Activated T-cell treated with anti-CD3 and anti-CD28 coated beads for 48 hours (primary cell): Measurements from ENCODE around the gene PPP2R2D.
A peak's percentile ranks its signal among the peaks of the same experiment; 100 is the strongest.
"Not testable (repeated sequence)": the region's sequence is repeated elsewhere in the genome, so short reads cannot be mapped to it uniquely, and the experiment has no call there.

Experiments used
- DNase-seq: peaks from one replicate; pipeline ENCODE4 v3.0.0-alpha.2; 2020; ENCODE audit warnings: low read depth

The PPP2R2D gene

DNA sequence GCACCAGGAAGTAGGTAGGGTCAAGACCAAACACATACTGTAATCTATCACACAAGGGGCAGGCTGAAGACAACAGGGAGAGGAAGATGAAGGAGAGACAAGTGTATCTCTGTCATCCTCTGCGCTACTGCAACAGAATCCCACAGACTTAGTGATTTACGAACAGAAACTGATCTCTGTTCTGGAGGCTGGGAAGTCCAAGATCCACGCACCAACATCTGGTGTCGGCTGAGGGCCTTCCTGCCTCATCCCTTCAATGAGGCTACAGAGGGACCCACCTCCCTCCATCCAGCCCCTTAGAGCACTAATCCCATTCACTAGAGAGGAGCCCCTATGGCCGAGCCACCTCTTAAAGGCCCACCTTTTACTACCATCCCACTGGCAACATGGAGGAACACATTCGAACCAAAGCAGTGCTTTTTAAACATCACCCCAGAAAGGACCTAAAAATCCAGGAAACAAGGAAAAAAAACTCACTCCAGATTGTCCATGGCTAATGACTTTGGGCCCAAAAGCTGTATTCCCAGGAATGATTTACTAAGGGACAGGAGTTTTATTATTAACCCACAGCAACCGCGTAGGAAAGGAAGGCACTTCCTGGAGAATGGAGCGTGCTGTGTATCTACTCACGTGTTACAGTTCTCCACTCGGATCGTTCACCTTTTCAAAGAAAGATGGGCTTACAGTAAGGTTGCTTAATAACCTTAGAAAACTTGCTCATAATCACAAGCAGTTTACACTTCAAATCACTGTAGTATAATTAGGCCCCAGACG lies 76.7 kb downstream of the PPP2R2D start:
- no peak for DNase-seq

DNA sequence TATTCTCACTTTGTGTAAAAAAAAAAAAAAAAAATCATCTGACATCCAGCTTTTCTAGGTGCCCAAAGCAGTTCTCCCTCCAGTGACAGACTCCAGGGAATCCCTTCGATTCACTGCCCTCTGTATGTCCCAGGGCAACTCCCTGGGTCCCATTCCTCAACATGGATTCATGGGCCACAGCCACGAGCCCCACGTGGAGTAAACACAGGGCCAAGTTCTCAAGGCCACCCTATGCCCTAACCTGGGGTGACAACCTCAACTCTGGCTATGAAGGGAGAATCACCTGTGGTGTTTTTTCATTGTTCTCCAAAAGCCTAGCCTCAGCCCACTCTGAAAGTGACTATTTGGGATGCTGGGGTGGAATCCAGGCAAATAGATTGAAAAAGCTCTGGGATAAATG lies 77.6 kb downstream of the PPP2R2D start:
- DNase-seq = no peak

DNA sequence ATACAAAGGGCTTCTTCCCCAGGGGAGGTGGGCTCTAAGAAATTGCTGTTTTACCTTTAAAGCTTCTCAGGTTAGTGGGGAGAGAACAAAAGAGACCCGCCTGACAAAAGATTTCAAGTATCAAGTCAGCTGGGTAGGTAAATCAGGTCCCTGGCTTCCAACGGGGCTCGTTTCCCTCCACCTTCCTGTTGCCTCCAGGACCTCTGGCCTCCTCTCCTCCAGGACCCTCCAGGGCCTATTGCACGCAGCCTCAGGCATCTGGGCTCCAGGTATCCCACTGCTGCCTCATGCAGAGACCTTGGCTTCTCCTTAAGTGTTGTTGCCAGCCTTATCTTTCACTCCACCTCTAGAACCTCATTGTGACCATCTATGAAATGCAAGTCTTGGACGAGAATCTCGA lies 78.0 kb downstream of the PPP2R2D start:
- DNase-seq = no peak

DNA sequence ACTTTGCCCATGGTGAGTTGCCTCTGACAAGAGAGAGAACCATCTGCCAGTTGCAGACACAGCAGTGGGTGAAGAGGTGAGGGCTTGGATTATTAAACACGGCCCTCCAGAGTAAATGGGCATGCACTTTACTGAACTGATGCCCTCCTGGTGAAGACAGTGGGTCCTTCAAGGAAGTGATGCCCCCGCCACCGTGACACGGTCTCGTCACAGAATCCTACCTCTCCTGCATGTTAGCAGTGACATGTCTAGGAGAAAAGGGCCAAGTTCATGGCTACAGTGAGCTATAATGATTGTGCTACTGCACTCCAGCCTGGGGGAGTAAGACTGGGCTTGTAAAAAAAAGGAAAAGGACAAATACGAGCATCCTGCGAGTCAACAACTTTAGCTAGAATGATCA lies 78.5 kb downstream of the PPP2R2D start:
- DNase-seq = no peak

DNA sequence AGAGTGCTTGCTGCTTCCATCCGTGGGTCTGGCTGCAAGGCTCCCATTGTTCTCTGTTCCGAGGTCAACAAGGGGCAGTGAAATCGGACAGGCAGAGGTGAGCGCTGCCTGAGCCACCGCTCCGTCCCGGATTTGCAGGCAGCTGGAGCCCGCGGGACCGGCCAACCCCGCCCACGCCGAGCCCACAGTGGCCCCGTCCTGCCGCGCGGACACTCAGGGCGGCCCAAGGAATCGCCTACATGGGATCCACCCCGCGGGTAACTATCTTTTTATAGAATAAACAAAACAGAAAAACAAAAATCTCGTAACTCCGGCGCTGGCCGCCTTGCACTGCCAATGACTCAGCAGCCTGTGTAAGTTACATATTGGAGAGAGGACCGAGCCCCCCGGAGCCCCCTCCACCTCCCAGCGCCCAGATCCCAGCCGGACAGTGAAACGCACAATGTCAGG lies 79.0 kb downstream of the PPP2R2D start:
- DNase-seq = no peak

DNA sequence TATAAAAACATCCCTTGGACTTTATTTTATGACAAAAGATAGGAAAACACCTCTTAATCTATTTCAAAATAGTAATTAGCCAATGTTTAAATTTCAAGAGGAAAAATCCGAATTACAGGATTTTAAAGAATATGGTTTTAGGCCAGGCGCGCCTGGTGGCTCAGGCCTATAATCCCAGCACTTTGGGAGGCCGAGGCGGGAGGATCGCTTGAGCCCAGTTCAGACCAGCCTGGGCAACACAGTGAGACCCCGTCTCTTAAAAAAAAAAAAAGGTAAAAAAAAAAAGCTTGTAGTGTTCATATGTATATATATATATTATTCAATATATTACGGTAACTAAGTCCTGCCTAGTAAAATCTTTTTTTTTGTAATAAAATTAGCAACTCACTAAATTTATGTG lies 79.5 kb downstream of the PPP2R2D start:
- no peak for DNase-seq

DNA sequence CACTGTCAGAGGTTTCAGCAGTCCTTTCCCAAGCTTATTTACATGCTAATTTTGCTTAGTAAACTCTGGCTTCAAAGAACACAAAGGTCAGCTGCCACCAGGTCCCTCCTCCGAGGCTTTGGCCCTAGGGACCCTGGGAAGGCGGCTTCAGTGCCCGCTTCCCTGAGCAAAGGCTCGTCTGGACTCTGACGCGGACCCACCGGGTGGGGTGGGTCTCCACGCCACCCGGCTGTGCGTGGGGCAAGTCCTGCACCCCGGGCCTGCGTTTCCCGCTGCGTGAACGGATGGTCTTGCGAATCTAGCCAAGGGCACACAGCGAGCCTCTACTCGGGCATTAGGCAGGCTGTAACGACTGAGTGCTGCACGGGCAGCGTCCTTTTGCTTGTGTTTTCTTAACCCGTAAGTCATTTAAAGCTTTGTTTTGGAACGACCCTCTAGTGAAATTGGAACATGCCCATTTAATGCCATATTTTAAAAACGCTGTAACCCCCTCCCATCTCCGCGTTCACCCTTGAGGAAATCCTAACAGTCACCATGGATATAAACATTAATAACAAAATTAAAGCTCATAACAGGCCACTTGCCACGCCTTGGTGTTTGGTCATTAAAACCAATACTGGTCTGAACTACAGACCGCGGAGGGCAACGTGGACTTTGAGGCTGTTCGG lies 80.1 kb downstream of the PPP2R2D start:
- DNase-seq = no peak

DNA sequence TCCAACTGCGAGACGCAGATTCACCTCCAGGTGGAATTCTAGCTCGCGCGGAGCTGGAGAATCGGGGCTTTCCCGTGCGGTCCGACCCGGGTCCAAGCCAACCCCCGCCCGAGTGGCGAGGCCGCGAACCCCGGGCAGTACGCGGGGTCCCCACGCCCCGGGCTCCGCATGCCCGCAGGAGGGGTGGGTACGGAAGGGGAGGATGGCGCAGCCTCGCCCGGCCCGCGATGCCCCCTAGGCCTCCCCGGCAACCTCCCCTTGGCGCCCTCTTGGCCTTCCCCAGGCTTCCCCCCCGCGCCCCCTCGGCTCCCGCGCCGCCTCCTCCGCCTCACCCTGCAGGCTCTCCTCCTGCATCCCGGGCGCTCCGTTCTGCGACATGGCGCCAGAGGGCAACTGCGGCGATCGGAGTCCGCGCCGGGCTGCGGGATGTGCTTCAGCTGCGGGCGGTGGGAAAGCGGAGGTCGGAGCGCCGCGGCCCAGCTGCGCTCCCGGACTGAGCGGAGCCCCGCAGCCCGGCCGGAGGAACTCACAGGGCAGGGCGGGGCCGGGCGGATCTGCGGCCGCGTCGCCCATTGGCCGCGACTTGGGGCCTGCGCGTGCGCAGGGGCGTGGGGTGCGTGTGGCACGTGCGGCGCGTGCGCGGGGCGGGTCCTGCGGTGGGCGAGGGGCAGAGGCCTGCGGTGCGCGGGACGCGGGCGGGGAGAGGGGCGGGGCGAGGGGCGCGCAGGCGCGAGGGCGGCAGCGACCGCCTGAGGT lies 80.8 kb downstream of the PPP2R2D start, which contains the start of gene BNIP3:
BNIP3 (minus strand) TSS at position 495 of the 756 bp plus-strand sequence; CDS start at position 378, 117 bp downstream.
- peak; percentile 98 for DNase-seq

DNA sequence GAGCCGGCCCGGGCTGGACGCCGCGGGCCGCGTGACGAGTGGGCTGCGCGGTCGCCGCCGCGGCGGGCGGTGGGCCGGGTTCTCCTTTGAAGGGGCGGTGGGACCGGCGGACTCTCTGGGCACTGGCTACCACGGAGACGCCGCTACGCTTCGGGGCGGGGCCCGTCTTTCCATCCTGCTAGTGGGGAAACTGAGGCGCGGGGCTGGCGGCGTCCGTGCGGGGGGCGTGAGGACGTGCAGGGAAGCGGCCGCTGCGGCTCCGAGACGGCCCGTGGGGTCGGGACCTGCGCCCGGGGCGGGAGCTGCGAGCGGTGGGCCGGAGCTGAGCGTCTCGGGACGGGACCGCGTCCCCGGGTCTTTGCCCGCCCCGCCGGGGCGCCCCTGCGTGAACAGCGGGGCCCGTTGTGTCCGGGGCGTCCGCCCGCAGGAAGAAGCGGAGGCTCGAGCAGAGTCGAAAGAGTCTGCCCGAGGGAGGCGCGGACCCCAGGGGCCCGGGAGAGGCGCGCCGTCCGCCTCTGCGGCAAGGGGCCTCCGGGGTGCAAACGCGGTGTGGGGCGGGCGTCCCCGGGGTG lies 81.5 kb downstream of the PPP2R2D start:
- DNase-seq = no peak

DNA sequence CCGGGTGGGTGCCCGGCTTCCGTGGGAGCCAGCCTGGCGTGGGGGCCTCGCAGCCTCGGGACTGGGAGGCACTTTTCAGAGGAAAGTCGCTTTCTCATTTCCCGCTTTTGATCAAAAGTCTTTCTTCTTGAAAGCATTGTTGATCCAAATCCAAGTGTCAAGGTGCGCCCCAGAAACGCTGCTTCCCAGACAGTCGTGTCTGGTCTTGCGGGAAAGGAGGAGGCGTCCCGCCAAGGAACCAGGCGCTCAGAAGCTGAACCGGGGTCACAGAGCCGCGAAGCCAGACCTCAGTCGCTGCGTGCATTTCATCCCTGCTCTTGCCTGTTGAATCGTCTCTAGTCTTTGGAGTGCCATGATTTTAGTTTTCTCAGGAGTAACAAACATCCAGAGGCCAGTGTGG lies 82.0 kb downstream of the PPP2R2D start:
- no peak for DNase-seq

DNA sequence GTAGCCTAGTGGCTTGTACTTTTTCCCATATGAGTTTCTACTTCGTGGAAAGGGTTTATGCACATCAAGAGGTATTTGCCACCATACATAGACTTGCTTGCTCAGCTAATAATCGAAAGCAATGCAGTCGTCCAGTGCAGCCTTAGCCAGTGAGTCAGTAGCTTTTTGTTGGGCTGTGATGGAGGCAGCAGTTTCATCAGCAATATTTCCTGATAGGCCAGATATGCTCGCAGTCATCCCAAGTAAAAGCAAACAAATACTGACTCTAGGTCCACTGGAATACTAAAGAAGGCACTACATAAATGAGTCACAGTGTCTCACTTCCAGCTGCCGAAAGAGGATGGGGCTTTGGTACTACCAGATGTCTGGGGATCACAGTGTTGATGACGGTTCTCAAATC lies 83.0 kb downstream of the PPP2R2D start:
- no peak for DNase-seq

DNA sequence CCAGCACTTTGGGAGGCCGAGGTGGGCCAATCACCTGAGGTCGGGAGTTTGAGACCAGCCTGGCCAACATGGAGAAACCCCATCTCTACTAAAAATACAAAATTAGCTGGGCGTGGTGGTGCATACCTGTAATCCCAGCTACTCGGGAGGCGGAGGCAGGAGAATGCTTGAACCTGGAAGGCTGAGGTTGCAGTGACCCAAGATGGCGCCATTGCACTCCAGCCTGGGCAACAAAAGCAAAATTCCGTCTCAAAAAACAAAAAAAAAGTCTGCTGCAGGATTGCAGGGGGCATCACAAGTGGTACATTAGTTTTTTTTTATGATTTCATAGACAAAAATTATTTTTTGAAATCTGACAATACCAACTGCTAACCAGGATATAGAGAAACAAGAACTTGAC lies 86.0 kb downstream of the PPP2R2D start:
- not testable (repeated sequence) for DNase-seq

DNA sequence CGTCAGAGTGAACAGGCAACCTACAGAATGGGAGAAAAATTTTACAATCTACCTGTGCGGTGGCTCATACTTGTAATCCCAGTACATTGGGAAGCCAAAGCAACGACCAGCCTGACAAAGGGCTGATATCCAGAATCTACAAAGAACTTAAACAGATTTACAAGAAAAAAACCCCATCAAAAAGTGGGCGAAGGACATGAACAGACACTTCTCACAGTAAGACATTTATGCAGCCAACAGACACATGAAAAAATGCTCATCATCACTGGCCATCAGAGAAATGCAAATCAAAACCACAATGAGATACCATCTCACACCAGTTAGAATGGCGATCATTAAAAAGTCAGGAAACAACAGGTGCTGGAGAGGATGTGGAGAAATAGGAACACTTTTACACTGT lies 86.5 kb downstream of the PPP2R2D start:
- not testable (repeated sequence) for DNase-seq

DNA sequence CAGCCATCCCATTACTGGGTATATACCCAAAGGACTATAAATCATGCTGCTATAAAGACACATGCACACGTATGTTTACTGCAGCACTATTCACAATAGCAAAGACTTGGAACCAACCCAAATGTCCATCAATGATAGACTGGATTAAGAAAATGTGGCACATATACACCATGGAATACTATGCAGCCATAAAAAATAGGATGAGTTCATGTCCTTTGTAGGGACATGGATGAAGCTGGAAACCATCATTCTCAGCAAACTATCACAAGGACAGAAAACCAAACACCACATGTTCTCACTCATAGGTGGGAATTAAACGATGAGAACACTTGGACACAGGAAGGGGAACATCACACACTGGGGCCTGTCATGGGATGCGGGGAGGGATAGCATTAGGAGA lies 87.0 kb downstream of the PPP2R2D start:
- DNase-seq = not testable (repeated sequence)

DNA sequence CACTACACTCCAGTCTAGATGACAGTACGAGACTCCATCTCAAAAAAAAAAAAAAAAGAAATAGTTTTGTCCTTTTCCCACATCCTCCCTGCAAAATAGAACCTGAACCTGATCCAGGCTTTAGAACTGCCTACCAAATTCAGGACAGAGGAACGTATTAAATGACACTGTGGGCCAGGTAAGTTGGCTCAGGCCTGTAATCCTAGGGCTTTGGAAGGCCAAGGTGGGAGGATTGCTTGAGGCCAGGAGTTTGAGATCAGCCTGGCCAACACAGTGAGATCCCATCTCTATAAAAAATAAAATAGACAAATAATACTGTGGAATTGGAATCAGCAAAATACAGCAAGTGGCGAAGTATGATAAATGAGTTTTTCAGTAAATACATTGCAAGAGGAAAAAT lies 90.9 kb downstream of the PPP2R2D start:
- no peak for DNase-seq

DNA sequence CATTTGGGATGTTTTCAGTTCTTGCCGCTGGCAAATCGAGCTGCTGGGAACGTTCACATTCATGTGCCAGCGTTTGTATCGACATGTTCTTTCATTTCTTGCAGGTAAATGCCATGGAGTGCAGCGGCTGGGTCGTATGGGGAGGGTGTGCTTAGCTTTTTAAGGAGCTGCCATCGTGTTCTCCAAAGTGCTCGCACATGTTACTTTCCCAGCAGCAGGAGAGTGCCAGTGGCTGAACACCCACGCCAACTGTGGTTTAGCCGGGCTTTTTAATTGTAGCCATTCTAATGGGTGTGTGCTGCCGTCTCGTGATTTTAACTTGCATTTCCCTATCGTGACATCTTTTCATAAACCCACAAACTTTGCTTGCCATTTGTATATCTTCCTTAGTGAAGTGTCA lies 92.5 kb downstream of the PPP2R2D start:
- DNase-seq = no peak

DNA sequence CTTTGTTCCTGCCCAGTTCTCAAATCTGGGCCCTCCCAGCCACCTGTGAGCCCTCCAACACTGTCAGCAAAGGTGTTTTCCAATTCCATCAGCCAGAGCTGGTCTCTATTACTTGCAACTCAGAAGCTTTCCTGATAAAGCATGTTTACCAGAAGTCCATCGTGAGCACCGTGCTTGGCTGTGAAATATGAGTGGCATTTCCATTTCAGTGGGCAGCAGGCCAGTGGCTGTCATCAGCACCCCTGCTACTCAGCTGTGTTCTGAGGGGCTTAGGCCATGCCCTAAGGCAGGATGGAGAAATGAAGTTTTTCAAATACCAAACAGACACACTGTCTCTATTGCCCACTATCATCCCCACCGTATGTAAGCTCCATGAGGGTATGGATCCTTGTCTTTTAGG lies 93.6 kb downstream of the PPP2R2D start:
- no peak for DNase-seq

DNA sequence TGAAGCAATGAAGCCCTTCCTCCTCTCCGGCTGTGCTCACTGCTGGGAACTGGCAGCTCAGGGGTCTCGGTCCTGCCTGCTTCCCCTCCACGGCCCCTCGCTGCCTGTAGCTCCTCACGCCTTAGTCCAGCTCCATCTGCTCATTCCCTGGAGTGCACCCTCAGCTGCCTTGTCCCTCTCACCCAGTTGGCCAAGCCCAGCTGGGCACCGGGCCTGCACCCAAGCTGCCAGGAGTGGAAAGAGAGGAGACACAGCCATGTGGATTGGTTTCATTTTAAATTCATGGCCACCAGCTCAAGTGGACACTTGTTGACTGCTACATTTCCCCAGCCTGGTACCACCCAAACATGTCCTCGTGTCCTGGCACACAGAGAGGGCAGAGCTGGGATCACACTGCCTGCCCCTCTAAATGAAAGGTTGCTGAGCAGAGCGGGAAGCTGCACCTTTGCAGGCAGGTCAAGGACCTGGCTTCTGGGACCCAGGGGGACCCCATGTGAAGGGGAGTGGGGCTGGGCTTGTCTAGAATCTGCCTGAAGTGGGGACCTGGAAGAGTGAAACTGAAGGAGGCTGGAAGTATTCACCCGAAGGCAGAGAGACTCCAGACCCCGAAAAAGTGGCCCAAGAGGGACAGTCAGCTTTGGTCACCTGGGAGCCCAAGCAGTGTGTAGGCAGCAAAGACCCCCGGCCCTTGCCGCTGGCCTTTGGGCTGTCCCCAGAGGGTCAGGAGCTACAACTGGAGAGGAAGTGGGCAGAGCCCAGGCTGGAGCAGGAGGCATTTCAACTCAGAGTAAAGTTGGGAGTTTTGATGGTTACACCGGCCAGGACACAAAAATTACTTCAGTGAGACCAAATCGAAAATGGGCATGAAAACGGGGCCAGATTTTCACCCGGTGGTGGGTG lies 95.9 kb downstream of the PPP2R2D start:
- DNase-seq = no peak

DNA sequence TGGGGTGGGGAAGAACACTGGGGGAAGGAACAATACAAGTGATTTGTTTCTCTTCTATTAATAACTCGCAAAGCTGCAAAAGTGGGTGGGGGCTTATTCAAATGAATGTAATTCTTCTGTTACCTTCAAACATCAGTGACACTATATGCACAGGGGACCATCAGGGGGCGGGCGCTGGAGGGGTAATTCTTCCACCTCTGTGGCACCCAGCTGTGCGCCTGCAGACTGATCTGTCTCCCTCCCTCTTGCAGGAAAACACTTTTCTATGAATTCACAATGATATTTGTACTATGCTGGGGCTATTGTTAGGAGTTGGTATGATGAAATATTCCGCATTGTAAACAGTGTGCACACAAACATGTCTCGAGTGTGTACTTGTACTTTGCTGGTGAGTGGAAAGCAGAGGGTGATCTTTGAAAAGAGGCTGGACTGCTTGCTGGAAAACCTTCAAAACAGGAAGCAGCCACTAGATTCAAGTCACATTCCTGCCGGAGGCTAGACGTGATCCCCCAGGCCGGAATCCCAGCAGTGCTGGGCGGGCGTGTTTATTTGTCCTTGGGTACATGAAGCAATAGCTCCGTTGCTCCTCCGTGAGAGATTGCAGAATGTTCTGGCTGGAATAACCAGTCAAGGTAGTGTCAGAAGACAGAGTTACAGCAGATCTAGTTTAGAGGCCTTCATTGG lies 96.7 kb downstream of the PPP2R2D start:
- no peak for DNase-seq

DNA sequence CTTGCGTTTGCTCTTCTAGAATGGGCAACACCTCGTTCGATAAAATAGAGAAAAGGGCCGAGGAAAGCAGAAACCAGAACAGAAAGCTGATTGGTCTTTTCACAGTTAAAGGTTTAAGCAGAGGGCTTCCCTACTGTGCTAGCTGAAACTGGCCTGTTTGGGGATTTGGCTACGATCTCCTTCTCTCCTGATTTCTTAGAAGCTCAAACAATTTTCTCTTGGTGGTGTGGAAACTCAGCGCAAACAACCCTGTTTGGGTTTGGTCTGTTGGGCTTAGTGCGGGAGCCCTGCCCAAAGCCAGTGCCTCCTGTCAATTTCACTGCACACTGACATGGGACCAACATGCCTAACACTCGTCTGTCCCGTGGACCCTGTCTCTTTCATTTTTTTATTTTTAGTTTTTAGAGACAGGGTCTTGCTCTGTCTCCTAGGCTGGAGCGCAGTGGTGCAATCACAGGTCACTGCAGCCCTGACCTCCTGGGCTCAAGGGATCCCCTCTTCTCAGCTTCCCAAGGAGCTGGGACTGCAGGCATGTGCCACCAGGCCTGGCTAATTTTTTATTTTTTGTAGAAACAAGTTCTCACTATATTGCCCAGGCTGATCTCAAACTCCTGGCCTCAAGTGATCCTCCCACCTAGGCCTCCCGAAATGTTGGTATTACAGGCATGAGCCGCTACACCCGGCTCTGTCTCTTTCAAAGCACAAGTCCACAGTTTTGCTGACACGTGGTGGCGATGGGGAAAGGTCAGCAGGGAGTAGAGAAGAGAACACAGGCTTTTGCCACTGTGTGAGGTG lies 97.4 kb downstream of the PPP2R2D start:
- DNase-seq = no peak
